GM12892 (cell line): ENCODE data around the gene DDX20.

ENCODE experiments used
- POLR2A ChIP-seq: IDR thresholded peaks from 2 replicates; pipeline ENCODE4 v1.6.1; 2011; ENCODE audit warnings: low read depth, low read length, control low read depth
- POLR2AphosphoS5 ChIP-seq: IDR thresholded peaks from 2 replicates; pipeline ENCODE4 v1.6.1; 2011; ENCODE audit warnings: low read depth, low read length, control low read depth

DNA sequence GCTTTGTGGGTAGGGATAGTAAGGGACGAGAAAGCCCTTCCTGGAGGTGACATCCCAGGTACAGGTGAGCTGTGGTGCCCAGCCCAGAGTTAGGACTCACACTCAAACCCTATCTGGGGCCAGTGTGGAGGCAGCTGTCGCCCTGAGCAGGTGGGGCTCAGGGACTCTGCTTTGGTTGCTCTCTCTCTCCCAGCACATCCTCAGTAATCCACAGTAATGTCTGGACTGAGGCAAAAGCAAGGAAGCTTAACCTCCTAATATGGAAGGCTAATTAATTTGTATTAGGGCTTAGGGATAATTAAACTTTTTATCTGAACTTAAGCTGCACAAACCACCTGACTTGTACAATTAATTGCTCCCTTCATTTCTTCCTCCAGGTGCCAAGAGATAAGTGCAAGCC is 38.2 kb downstream of the DDX20 start:
- TF ChIP-seq POLR2A, result no peak
- TF ChIP-seq POLR2AphosphoS5, result no peak
